Measurements from ENCODE around the gene AMPD3. TPM values are rescaled to one million over a fixed set of nuclear protein-coding genes. Genes with fewer than 3 reads are reported as not detected.
A peak's percentile ranks its signal among the peaks of the same experiment; 100 is the strongest.

Gene AMPD3
- total RNA-seq, 1 donor from 2014 or later: 3.4 TPM

GRCh38 chr11:10522921-10523320 is 67.9 kb downstream of the AMPD3 start:
- DNase-seq (ENCODE audit: low spot score): no peak
- intact Hi-C loops (cut with DNase I): no loop called here

GRCh38 chr11:10524471-10524870 is 69.4 kb downstream of the AMPD3 start:
- DNase-seq (ENCODE audit: low spot score): no peak
- intact Hi-C loops (cut with DNase I): no loop called here

GRCh38 chr11:10526974-10527918 is 72.2 kb downstream of the AMPD3 start:
- DNase-seq (ENCODE audit: low spot score): no peak
- intact Hi-C loops (cut with DNase I): no loop called here

GRCh38 chr11:10528121-10528520 is 73.1 kb downstream of the AMPD3 start:
- intact Hi-C loops (cut with DNase I): no loop called here
- no peak for DNase-seq (ENCODE audit: low spot score)

- intact Hi-C loops (cut with DNase I): no loop called here
- DNase-seq (ENCODE audit: low spot score): no peak
Observed at GRCh38 chr11:10529279-10529678, 74.2 kb downstream of the AMPD3 start.

GRCh38 chr11:10532526-10532925 is 77.5 kb downstream of the AMPD3 start:
- intact Hi-C loops (cut with DNase I): no loop called here
- DNase-seq (ENCODE audit: low spot score): no peak

GRCh38 chr11:10533323-10533722 is 78.3 kb downstream of the AMPD3 start:
- no peak for DNase-seq (ENCODE audit: low spot score)
- intact Hi-C loops (cut with DNase I): no loop called here

- intact Hi-C loops (cut with DNase I): no loop called here
- DNase-seq (ENCODE audit: low spot score): no peak
Observed at GRCh38 chr11:10534316-10534715, 79.3 kb downstream of the AMPD3 start.

GRCh38 chr11:10537600-10537999 is 82.5 kb downstream of the AMPD3 start:
- intact Hi-C loops (cut with DNase I): no loop called here
- DNase-seq (ENCODE audit: low spot score): no peak

- intact Hi-C loops (cut with DNase I): no loop called here
- DNase-seq (ENCODE audit: low spot score): no peak
Observed at GRCh38 chr11:10538924-10539323, 83.9 kb downstream of the AMPD3 start.

- no peak for DNase-seq (ENCODE audit: low spot score)
- intact Hi-C loops (cut with DNase I): no loop called here
Observed at GRCh38 chr11:10539339-10539738, 84.3 kb downstream of the AMPD3 start.

- peak; percentile 81 for DNase-seq (ENCODE audit: low spot score)
- intact Hi-C loops (cut with DNase I): no loop called here
Observed at GRCh38 chr11:10540546-10540914, 85.5 kb downstream of the AMPD3 start.

- intact Hi-C loops (cut with DNase I): no loop called here
- peak; percentile 98 for DNase-seq (ENCODE audit: low spot score)
Observed at GRCh38 chr11:10540915-10541560, 86.0 kb downstream of the AMPD3 start, which contains the start of gene RNF141. Gene RNF141 (minus strand): TSS chr11:10541187. CDS start chr11:10534158, 7,029 bp downstream.

GRCh38 chr11:10541561-10541930 is 86.5 kb downstream of the AMPD3 start:
- DNase-seq (ENCODE audit: low spot score): no peak
- intact Hi-C loops (cut with DNase I): no loop called here

GRCh38 chr11:10542776-10543175 is 87.7 kb downstream of the AMPD3 start:
- intact Hi-C loops (cut with DNase I): no loop called here
- no peak for DNase-seq (ENCODE audit: low spot score)

GRCh38 chr11:10543782-10544181 is 88.7 kb downstream of the AMPD3 start:
- intact Hi-C loops (cut with DNase I): no loop called here
- DNase-seq (ENCODE audit: low spot score): no peak

GRCh38 chr11:10544491-10545465 is 89.7 kb downstream of the AMPD3 start:
- DNase-seq (ENCODE audit: low spot score): no peak

GRCh38 chr11:10550503-10551289 is 95.6 kb downstream of the AMPD3 start:
- intact Hi-C loops (cut with DNase I): no loop called here

More at GRCh38 chr11:10544491-10545465, 89.7 kb downstream of the AMPD3 start:
- intact Hi-C loops (cut with DNase I): no loop called here

GRCh38 chr11:10551290-10551592 is 96.2 kb downstream of the AMPD3 start:
- no peak for DNase-seq (ENCODE audit: low spot score)
- intact Hi-C loops (cut with DNase I): no loop called here

More at GRCh38 chr11:10550503-10551289, 95.6 kb downstream of the AMPD3 start:
- DNase-seq (ENCODE audit: low spot score): no peak
